NCI-H1092 treated with DMSO at 0.1 percent for 48 hours (cell line): ENCODE measurements around the gene ATPAF1.
A peak's percentile ranks its signal among the peaks of the same experiment; 100 is the strongest.
"Not testable (repeated sequence)": the region's sequence is repeated elsewhere in the genome, so short reads cannot be mapped to it uniquely, and the experiment has no call there.

ENCODE experiments used
- DNase-seq: peaks from one replicate; lab custom pipeline; 2025; lab: John Stamatoyannopoulos, UW

Gene ATPAF1, protein sequence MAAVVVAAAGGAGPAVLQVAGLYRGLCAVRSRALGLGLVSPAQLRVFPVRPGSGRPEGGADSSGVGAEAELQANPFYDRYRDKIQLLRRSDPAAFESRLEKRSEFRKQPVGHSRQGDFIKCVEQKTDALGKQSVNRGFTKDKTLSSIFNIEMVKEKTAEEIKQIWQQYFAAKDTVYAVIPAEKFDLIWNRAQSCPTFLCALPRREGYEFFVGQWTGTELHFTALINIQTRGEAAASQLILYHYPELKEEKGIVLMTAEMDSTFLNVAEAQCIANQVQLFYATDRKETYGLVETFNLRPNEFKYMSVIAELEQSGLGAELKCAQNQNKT

DNA sequence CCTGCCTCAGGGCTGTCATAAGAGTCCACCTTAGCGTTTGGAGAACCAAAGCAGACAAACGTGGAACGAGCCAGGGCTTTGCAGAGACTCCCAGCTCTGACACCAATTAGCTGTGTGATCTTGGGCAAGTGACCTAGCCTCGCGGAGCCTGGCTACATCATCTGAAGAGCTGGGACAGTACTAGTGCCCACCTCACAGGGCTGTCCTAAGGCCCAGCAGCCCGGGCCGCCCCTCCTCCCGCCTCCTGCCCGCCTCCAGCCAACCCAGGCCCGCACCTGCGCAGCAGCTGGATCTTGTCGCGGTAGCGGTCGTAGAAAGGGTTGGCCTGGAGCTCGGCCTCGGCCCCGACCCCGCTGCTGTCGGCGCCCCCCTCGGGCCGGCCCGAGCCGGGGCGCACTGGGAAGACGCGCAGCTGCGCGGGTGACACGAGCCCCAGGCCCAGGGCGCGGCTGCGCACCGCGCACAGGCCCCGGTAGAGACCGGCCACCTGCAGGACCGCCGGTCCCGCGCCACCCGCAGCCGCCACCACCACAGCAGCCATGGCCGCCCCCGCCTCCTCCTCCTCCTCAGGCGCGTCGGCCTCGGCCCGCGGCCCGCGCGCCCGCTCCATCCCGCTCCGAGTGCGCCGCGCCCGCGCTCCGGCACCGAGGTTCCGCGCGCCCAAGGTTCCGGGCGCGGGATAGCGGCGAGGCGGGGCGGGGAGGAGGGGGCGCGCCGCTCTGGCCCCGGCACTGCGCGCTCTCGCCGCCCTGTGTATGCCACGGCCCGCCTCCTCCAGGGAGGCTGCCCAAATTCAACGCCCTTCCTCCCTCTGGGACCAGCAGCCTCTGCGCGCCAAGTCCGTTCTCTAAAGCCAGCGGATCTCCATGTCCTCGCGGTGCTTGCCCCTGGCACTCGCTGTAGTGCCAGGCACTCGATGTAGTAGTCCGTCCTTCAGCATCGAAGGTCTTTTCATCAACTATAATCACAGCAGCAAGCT is at the start of gene ATPAF1:
Gene ATPAF1 (minus strand): TSS at position 583 of the 979 bp plus-strand sequence. CDS start 42 bp downstream, at position 541.
- DNase-seq, result peak; percentile 77

- no peak for DNase-seq
These were observed 49.5 kb upstream of the ATPAF1 start for GRCh38 chr1:46717654-46718053.

GRCh38 chr1:46714976-46715375 is 46.8 kb upstream of the ATPAF1 start:
- DNase-seq, result no peak

DNA sequence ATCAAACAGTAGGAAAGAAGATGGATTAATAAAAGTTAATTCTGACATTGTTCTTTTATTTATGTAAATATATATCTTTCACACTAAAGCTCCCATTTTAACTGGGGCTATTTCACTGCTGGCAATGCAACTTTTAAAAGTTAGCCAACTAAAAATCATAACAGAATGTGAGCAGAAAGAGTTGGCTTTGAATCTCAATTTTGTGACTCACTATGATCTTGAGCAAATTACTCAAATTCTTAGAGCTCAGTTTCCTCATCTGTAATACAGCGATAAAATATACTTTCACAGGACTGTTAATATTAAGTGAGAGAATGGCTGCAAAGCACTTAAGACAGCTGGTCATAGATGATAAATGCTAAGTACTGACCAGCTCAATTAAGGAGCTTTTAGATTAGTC is 40.0 kb upstream of the ATPAF1 start:
- no peak for DNase-seq

- no peak for DNase-seq
These were observed 37.2 kb upstream of the ATPAF1 start for GRCh38 chr1:46705408-46705807.

GRCh38 chr1:46703927-46704641 is 35.9 kb upstream of the ATPAF1 start:
- no peak for DNase-seq

DNA sequence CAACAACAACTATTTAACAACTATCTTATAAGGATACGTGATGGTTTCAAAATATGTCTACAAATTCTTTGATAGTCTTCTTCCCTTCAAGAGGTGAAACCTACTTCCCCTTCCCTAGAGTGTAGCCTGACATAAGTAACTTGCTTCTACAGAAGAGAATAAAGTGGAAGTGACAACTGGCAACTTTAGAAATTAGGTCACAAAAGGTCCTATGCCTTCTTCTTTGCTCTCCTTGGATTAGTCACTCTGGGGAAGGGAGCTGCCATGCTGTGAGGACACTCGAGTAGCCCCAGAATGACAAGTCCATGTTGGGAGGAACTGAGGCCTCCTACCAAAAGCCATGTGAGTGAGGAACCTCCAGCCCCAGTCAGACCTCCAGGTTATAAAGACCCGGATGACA is 31.5 kb upstream of the ATPAF1 start:
- DNase-seq, result no peak

DNA sequence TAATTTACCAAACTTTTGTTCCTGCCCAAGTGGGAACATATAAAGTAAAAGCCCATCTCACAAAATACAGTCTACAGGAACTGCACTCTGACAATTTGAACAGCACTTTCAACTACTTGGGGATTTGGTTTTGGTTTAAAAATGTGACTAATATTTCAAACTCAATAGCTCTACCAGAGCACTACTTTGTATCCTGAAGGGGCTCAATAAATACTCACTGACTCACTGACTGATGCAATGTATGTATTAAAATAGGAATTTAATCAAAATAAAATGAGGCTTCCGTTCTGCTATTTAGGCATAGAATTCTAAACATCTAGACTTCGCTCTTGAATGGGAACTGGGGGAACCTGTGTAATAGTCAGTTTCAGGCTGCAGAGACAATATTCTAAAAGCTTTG is 28.9 kb upstream of the ATPAF1 start:
- DNase-seq, result no peak

- DNase-seq, result not testable (repeated sequence)
These were observed 26.5 kb upstream of the ATPAF1 start for GRCh38 chr1:46694676-46695075.

GRCh38 chr1:46692811-46693770 is 24.9 kb upstream of the ATPAF1 start:
- no peak for DNase-seq

GRCh38 chr1:46691997-46692790 is 24.0 kb upstream of the ATPAF1 start:
- DNase-seq, result no peak

GRCh38 chr1:46690931-46691421 is 22.8 kb upstream of the ATPAF1 start:
- no peak for DNase-seq

DNA sequence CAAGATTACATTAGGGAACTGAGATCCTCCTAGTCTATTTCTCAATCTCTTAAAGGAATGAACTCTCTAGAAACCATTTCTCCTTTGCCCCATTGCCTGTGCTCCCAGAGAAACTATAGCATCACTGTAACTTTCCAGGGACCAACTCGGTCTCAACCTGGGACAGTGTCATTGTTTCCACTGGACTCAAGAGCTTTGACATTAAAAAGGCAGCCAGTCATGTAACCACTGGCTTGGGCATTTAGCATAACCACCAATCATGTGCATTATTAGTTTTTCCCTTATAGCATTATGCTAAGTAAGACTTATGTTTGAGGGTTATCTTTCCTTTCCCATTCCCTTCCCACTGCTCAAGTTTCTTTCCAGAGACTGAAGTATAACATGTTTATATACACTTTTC is 21.7 kb upstream of the ATPAF1 start:
- no peak for DNase-seq

DNA sequence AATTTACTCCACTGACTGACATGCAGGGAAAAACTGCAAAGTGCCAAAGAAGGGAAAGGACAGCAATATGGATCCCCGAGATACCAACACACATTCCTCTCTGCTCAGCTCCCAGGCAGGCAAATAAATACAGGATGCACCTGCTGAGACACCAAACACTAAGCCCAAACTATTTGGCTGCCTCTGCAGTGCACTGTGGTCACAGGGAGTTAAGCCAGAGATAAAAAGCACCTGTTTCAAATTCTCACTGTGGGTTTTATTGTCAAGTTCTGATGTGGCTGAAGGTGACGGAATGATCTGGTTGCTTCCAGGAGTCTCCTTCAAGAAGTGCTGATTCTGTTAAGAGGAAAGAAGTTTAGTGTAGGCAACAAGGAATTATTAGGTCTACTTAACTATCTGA is 21.2 kb upstream of the ATPAF1 start:
- DNase-seq, result no peak

DNA sequence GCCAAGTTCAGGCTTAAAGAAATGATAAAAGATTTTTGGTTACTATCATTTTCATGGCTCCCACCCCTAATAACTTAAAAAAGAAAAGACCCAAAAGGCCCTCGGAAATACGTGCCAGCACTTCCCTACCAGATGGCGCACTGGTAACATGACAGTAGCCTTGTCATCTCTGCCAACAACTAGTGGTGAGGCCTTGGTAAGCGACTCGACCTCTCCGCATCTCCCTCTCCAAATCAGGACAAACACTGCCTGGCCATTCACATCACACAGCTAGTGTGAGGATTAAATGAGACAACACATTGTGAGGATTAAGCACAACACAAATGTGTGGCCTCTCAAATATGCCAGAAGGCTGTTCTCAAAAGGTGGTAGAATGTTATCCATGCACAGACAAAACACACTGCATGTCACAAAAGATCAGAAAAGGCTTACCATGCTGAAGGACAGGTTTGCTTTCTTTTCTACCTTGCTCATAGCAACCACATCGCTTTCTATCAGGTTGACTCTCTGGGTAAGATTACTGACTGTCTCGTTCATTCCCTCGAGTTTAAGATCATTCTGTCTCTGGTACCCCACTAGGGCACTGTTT is 19.9 kb upstream of the ATPAF1 start:
- DNase-seq, result no peak

DNA sequence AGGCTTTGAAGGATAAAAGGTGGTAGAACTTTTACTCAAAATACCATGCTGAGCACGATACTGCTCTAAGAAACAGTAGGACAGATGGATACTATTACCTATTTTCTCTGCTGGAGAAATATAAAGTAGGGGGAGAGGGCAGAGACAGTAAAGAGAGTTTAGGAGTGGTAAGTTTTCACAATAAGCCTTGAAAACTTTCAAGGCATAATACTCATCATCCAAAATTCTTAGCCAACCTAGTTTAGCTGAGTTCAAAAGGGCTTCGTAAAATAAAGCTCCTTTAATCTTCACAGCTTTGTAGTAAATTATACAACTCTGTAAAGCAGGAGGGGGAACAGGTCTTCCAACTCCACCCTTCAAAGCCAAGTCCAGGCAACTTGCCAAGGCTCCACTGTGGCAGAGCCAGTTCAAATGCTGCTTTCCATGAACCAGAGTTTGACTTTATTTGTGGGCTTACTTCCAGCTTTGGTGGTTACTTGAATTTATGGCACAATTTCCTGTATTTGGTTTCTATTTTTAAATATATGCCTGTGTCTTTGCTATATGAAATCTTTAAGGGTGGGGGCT is 19.0 kb upstream of the ATPAF1 start:
- peak; percentile 27 for DNase-seq

DNA sequence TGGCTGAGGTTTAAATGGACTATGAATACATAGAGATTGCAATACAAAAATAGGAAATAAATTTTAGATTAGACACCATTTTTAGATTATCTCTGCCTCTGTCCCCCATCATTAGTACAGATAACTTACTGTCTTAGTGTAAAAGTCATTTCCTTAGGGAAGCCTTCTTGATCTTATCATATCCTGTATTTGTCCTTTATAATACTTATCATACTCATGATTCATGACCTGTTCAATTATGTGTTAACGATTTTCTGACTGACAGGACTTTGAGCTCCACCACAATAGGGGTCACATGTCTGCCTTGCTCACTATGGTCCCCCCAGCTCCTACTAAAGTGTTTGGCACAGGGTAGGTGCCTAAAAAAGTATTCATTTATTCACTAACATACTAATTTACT is 18.1 kb upstream of the ATPAF1 start:
- no peak for DNase-seq

DNA sequence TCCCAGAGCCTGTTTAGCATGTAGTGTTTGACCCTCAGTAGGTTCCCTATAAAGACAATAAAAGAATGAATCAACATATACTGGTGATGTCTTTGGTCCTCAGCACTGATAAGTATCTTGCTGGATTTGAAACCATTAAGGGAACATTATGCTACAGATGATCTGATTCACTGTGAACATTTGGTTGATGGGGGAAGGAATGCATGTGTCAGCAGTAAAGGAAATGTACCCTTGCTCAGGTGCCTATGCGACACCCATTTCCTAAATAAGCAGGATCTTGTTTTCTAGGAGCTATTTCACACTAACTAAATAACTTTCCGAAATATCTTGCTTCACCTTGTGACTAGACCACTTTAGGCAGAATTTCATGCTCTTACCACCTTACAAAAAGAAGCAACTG is 16.5 kb upstream of the ATPAF1 start:
- DNase-seq, result no peak

- no peak for DNase-seq
These were observed 13.9 kb upstream of the ATPAF1 start for GRCh38 chr1:46682064-46682463.
